PC-9 (cell line): Measurements from ENCODE around the gene GANC. TPM values are rescaled to one million over a fixed set of nuclear protein-coding genes. Genes with fewer than 3 reads are reported as not detected.
"Not testable (repeated sequence)": the region's sequence is repeated elsewhere in the genome, so short reads cannot be mapped to it uniquely, and the experiment has no call there.

Experiments
- BruUV-seq: library from RNA; stranded (reverse); fragments of 400-500 nt; replicated peaks from 2 replicates; lab custom pipeline; 2021; lab: Mats Ljungman, UMichigan
- CTCF ChIA-PET: fragments of 300-600 bp; sonication (Branson Sonifier 250); formaldehyde crosslinking; loops from one replicate; lab custom pipeline; 2022; ENCODE audit warnings: antibody characterized with exemption; lab: Charles Lee
- POLR2A ChIA-PET: fragments of 300-600 bp; sonication (Branson Sonifier 250); formaldehyde crosslinking; loops from one replicate; lab custom pipeline; 2022; ENCODE audit warnings: antibody characterized with exemption; ENCODE audit not compliant: unreplicated experiment; lab: Charles Lee
- DNase-seq, 2 experiments: peaks; one replicate each; pipeline versions ENCODE4 v3.0.0 to v3.0.0-alpha.2; 2015 to 2022; ENCODE audit warnings: mixed read lengths in 1 of 2
- H2AFZ ChIP-seq: fragments of 200-600 bp; sonication (generic); 2 replicates; pipeline ENCODE4 v1.8.1; 2017; ENCODE audit warnings: antibody characterized with exemption
- H3F3A ChIP-seq: fragments of 200-600 bp; sonication (generic); 2 replicates; pipeline ENCODE4 v1.8.1; 2017; ENCODE audit warnings: antibody characterized with exemption, mild to moderate bottlenecking, low read depth; ENCODE audit not compliant: insufficient read depth
- H3K27ac ChIP-seq: fragments of 200-600 bp; sonication (generic); 2 replicates; pipeline ENCODE4 v1.6.1; 2016; ENCODE audit warnings: mixed run types
- H3K27me3 ChIP-seq: fragments of 200-600 bp; sonication (generic); 2 replicates; pipeline ENCODE4 v1.6.1; 2016; ENCODE audit warnings: low read depth, mixed run types; ENCODE audit not compliant: insufficient read depth
- H3K36me3 ChIP-seq: fragments of 200-600 bp; sonication (generic); 2 replicates; pipeline ENCODE4 v1.6.1; 2016; ENCODE audit warnings: low read depth, mixed run types
- H3K4me1 ChIP-seq: fragments of 200-600 bp; sonication (generic); replicated peaks from 2 replicates; pipeline ENCODE4 v1.6.1; 2016; ENCODE audit warnings: mixed run types; ENCODE audit not compliant: insufficient read depth
- H3K4me2 ChIP-seq: fragments of 200-600 bp; sonication (generic); 2 replicates; pipeline ENCODE4 v1.6.1; 2017; ENCODE audit warnings: mixed run types
- H3K4me3 ChIP-seq: fragments of 200-600 bp; sonication (generic); 2 replicates; pipeline ENCODE4 v1.6.1; 2016; ENCODE audit warnings: mixed run types
- H3K79me2 ChIP-seq: fragments of 200-600 bp; sonication (generic); 2 replicates; pipeline ENCODE4 v1.6.1; 2017; ENCODE audit warnings: low read depth, mixed run types
- H3K9me2 ChIP-seq: fragments of 200-600 bp; sonication (generic); 2 replicates; pipeline ENCODE4 v1.8.1; 2017; ENCODE audit warnings: mild to moderate bottlenecking; ENCODE audit not compliant: insufficient read depth
- H3K9me3 ChIP-seq: fragments of 200-600 bp; sonication (generic); 2 replicates; pipeline ENCODE4 v1.8.1; 2016; ENCODE audit warnings: low read depth; ENCODE audit not compliant: insufficient read depth
- H4K20me1 ChIP-seq: fragments of 200-600 bp; sonication (generic); 2 replicates; pipeline ENCODE4 v1.8.1; 2017; ENCODE audit not compliant: insufficient read depth
- CTCF ChIP-seq: fragments of 200-600 bp; sonication (generic); conservative IDR thresholded peaks from 2 replicates; pipeline ENCODE4 v1.6.1; 2017; ENCODE audit warnings: mixed run types, antibody characterized with exemption, mild to moderate bottlenecking, moderate library complexity
- EZH2 ChIP-seq: fragments of 200-600 bp; sonication (generic); IDR thresholded peaks from 2 replicates; pipeline ENCODE4 v1.8.0; 2017; ENCODE audit warnings: antibody characterized with exemption, low read depth
- intact Hi-C: fragments of 100-400 bp; cut with micrococcal nuclease; formaldehyde crosslinking; loops from one replicate; pipeline ENCODE4 v1.10.0; 2022; ENCODE audit not compliant: unreplicated experiment
- total RNA-seq: library from RNA; stranded (reverse); gene quantifications from 2 replicates; pipeline ENCODE4 v1.2.3, GENCODE V29; 2021

GANC gene
- total RNA-seq, 1 experiment from 2014 or later: 16.3 TPM

DNA sequence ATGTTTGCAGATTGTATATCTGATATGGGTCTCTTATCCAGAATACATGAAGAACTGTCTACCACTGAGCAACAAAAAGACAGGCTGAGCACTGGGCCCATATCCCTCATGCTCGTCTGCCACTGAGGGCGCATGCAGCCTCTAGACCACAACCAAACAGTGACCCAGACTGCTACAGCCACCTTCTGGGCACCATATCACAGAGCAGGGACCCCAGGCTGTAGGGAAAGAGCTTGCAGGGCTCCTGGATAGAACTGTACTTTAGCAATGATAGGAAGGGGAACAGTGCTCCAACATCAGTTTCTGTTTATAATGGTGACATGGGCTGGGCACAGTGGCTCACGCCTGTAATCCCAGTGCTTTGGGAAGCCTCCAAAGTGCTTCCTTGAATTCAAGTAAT, 40.5 kb downstream of the GANC start:
- Histone ChIP-seq H3K4me1 (peaks cover 8% of the 10 kb centered on the region), H3F3A (peaks cover 5% of the 10 kb centered on the region), H2AFZ (no peak overlapping the region), H3K4me2 (no peak overlapping the region), H3K9me3 (no peaks in the 10 kb centered on the region), H4K20me1 (no peaks in the 10 kb centered on the region), H3K36me3 (no peaks in the 10 kb centered on the region), H3K9me2 (no peaks in the 10 kb centered on the region), H3K27me3 (no peaks in the 10 kb centered on the region), H3K4me3 (no peak overlapping the region), H3K27ac (no peak overlapping the region), H3K79me2 (no peaks in the 10 kb centered on the region)
- intact Hi-C loops: no loop called here
- no peak for DNase-seq
- ChIA-PET POLR2A (no interaction called here), CTCF (no interaction called here)
- TF ChIP-seq CTCF (no peak), EZH2 (no peak)
- BruUV-seq: no TSS peak

GRCh38 chr15:42314818-42315217, 41.8 kb downstream of the GANC start:
- H3K4me2 ChIP-seq: no peak overlapping the region
- H3K4me3 ChIP-seq: no peak overlapping the region
- no peak overlapping the region for H3K27ac ChIP-seq
- no peaks in the 10 kb centered on the region for H3K4me1 ChIP-seq
- H4K20me1 ChIP-seq: no peaks in the 10 kb centered on the region
- no peaks in the 10 kb centered on the region for H3K9me2 ChIP-seq
- no peaks in the 10 kb centered on the region for H3K79me2 ChIP-seq
- ChIA-PET CTCF (no interaction called here), POLR2A (interaction anchor here (0.6 kb wide), 1 partner anchor 17 kb away, joined by 3 read pairs; no protein-coding TSS in a partner anchor)
- intact Hi-C loops: no loop called here
- BruUV-seq: no TSS peak
- H3K36me3 ChIP-seq: no peaks in the 10 kb centered on the region
- no peak for DNase-seq
- no peaks in the 10 kb centered on the region for H3F3A ChIP-seq
- TF ChIP-seq CTCF (no peak), EZH2 (no peak)
- H3K27me3 ChIP-seq: no peaks in the 10 kb centered on the region
- H3K9me3 ChIP-seq: no peaks in the 10 kb centered on the region
- H2AFZ ChIP-seq: no peak overlapping the region

- ChIA-PET POLR2A (no interaction called here), CTCF (no interaction called here)
- TF ChIP-seq EZH2: no peak
- no peak for TF ChIP-seq CTCF
- Histone ChIP-seq H2AFZ (no peak overlapping the region), H3K4me3 (no peak overlapping the region), H3K9me2 (no peaks in the 10 kb centered on the region), H3K9me3 (no peaks in the 10 kb centered on the region), H3F3A (no peaks in the 10 kb centered on the region), H3K36me3 (no peaks in the 10 kb centered on the region), H3K4me1 (no peaks in the 10 kb centered on the region), H3K4me2 (no peak overlapping the region), H3K27ac (no peak overlapping the region), H4K20me1 (no peaks in the 10 kb centered on the region), H3K79me2 (no peaks in the 10 kb centered on the region), H3K27me3 (no peaks in the 10 kb centered on the region)
- intact Hi-C loops: no loop called here
- DNase-seq: no peak
- no TSS peak for BruUV-seq
Measured at GRCh38 chr15:42315521-42315920, 42.5 kb downstream of the GANC start.

- H4K20me1 ChIP-seq, H3K4me1 ChIP-seq, intact Hi-C loops, H3K9me3 ChIP-seq, H2AFZ ChIP-seq, CTCF ChIA-PET, H3K27ac ChIP-seq, H3K79me2 ChIP-seq, BruUV-seq, POLR2A ChIA-PET, H3K36me3 ChIP-seq, DNase-seq, H3K4me2 ChIP-seq, H3K9me2 ChIP-seq, H3K4me3 ChIP-seq, H3F3A ChIP-seq, H3K27me3 ChIP-seq: not testable (repeated sequence)
Measured at GRCh38 chr15:42316282-42316805, 43.3 kb downstream of the GANC start.
